GM18508 (cell line): Measurements from ENCODE around the gene PRR20G.

ENCODE experiments used
- ATAC-seq: cut with Tn5 transposase; IDR thresholded peaks from one replicate; pipeline ENCODE4 v1.9.1; 2021; ENCODE audit warnings: moderate number of reproducible peaks; ENCODE audit not compliant: insufficient read depth, unreplicated experiment

PRR20G gene

GRCh38 chr3:127264794-127265514 is 22.9 kb downstream of the PRR20G start:
- no peak for ATAC-seq

GRCh38 chr3:127264292-127264691 is 23.6 kb downstream of the PRR20G start:
- no peak for ATAC-seq

GRCh38 chr3:127263586-127264231 is 24.1 kb downstream of the PRR20G start:
- ATAC-seq: no peak

- ATAC-seq: no peak
These were observed 24.8 kb downstream of the PRR20G start for GRCh38 chr3:127263037-127263436.

- ATAC-seq: no peak
These were observed 25.3 kb downstream of the PRR20G start for GRCh38 chr3:127262533-127262932.

- no peak for ATAC-seq
These were observed 25.9 kb downstream of the PRR20G start for GRCh38 chr3:127261925-127262324.

- ATAC-seq: no peak
These were observed 26.9 kb downstream of the PRR20G start for GRCh38 chr3:127260826-127261555.

- ATAC-seq: no peak
These were observed 27.4 kb downstream of the PRR20G start for GRCh38 chr3:127260416-127260815.

- no peak for ATAC-seq
These were observed 28.0 kb downstream of the PRR20G start for GRCh38 chr3:127259882-127260281.

GRCh38 chr3:127258733-127259132 is 29.1 kb downstream of the PRR20G start:
- ATAC-seq: no peak

- no peak for ATAC-seq
These were observed 30.5 kb downstream of the PRR20G start for GRCh38 chr3:127257351-127257750.

- ATAC-seq: no peak
These were observed 31.0 kb downstream of the PRR20G start for GRCh38 chr3:127256733-127257271.

- no peak for ATAC-seq
These were observed 31.7 kb downstream of the PRR20G start for GRCh38 chr3:127256138-127256537.

GRCh38 chr3:127255516-127255915 is 32.3 kb downstream of the PRR20G start:
- ATAC-seq: no peak

GRCh38 chr3:127254730-127255129 is 33.1 kb downstream of the PRR20G start:
- no peak for ATAC-seq

- ATAC-seq: no peak
These were observed 33.7 kb downstream of the PRR20G start for GRCh38 chr3:127254033-127254644.

- no peak for ATAC-seq
These were observed 34.4 kb downstream of the PRR20G start for GRCh38 chr3:127253491-127253890.

- no peak for ATAC-seq
These were observed 35.4 kb downstream of the PRR20G start for GRCh38 chr3:127252446-127252845.

GRCh38 chr3:127250032-127250431 is 37.8 kb downstream of the PRR20G start:
- ATAC-seq: no peak

- no peak for ATAC-seq
These were observed 40.6 kb downstream of the PRR20G start for GRCh38 chr3:127247292-127247691.

GRCh38 chr3:127238602-127239001 is 49.2 kb downstream of the PRR20G start:
- no peak for ATAC-seq
